Activated T-helper 1 cell treated with anti-CD3 and anti-CD28 coated beads, Interleukin-12 subunit alpha, Interleukin-12 subunit beta, Interleukin-2, Interleukin-4 antibody, amounts not matched to agents 30 ng/mL and 10 ng/mL and 1 ng/mL, durations not matched to agents 14 hours and 24 hours and 36 hours (primary cell): ENCODE data around the gene TTLL12. TPM values are rescaled to one million over a fixed set of nuclear protein-coding genes. Genes with fewer than 3 reads are reported as not detected.

Source experiments
- DNase-seq: peaks from one replicate; pipeline ENCODE4 v3.0.0; 2021; ENCODE audit warnings: low spot score
- H3K27ac Mint-ChIP-seq: one replicate; pipeline ENCODE4 v1.8.0; 2021; ENCODE audit warnings: mild to moderate bottlenecking, mixed read lengths
- H3K27me3 Mint-ChIP-seq: one replicate; pipeline ENCODE4 v1.8.0; 2022; ENCODE audit warnings: mild to moderate bottlenecking, moderate library complexity, mixed read lengths; ENCODE audit not compliant: insufficient read depth
- H3K36me3 Mint-ChIP-seq: one replicate; pipeline ENCODE4 v1.8.0; 2021; ENCODE audit warnings: low read depth, mixed read lengths
- H3K4me1 Mint-ChIP-seq: one replicate; pipeline ENCODE4 v1.8.0; 2021; ENCODE audit warnings: low read depth, mixed read lengths
- H3K4me3 Mint-ChIP-seq: one replicate; pipeline ENCODE4 v1.8.0; 2021; ENCODE audit warnings: mild to moderate bottlenecking, moderate library complexity, mixed read lengths
- H3K9me3 Mint-ChIP-seq: one replicate; pipeline ENCODE4 v1.8.0; 2021; ENCODE audit warnings: mixed read lengths
- intact Hi-C: fragments of 100-400 bp; cut with micrococcal nuclease; formaldehyde crosslinking; loops from one replicate; pipeline ENCODE4 v1.15.1; 2024
- total RNA-seq: library from RNA; stranded (reverse); gene quantifications from 2 replicates; pipeline ENCODE4 v1.2.3, GENCODE V29; 2022

The TTLL12 gene
- total RNA-seq, 1 donor from 2014 or later, result 105 TPM

- no peaks in the 10 kb centered on the region for H3K4me1 Mint-ChIP-seq
- H3K27ac Mint-ChIP-seq, result no peak overlapping the region
- H3K36me3 Mint-ChIP-seq, result no peaks in the 10 kb centered on the region
Observed at GRCh38 chr22:43202326-43202725, 15.4 kb upstream of the TTLL12 start.

GRCh38 chr22:43201486-43202219 is 14.7 kb upstream of the TTLL12 start:
- H3K27ac Mint-ChIP-seq, result no peak overlapping the region
- peaks cover 9% of the 10 kb centered on the region for H3K27me3 Mint-ChIP-seq
- intact Hi-C loops, result no loop called here
- no peaks in the 10 kb centered on the region for H3K9me3 Mint-ChIP-seq
- DNase-seq, result no peak
- H3K4me1 Mint-ChIP-seq, result no peaks in the 10 kb centered on the region
- no peak overlapping the region for H3K4me3 Mint-ChIP-seq
- H3K36me3 Mint-ChIP-seq, result no peaks in the 10 kb centered on the region

More at GRCh38 chr22:43202326-43202725, 15.4 kb upstream of the TTLL12 start:
- Mint-ChIP-seq H3K27me3 (peaks cover 5% of the 10 kb centered on the region), H3K4me3 (no peak overlapping the region), H3K9me3 (no peaks in the 10 kb centered on the region)
- no peak for DNase-seq
- intact Hi-C loops, result no loop called here

GRCh38 chr22:43200555-43200954 is 13.6 kb upstream of the TTLL12 start:
- H3K27me3 Mint-ChIP-seq, result peaks cover 9% of the 10 kb centered on the region
- DNase-seq, result no peak
- intact Hi-C loops, result no loop called here
- H3K27ac Mint-ChIP-seq, result no peak overlapping the region
- H3K4me3 Mint-ChIP-seq, result no peak overlapping the region
- H3K9me3 Mint-ChIP-seq, result no peaks in the 10 kb centered on the region
- H3K4me1 Mint-ChIP-seq, result no peaks in the 10 kb centered on the region
- no peaks in the 10 kb centered on the region for H3K36me3 Mint-ChIP-seq

GRCh38 chr22:43200031-43200430 is 13.1 kb upstream of the TTLL12 start:
- Mint-ChIP-seq H3K4me3 (no peak overlapping the region), H3K9me3 (no peaks in the 10 kb centered on the region), H3K36me3 (no peaks in the 10 kb centered on the region), H3K27me3 (peaks cover 9% of the 10 kb centered on the region), H3K4me1 (no peaks in the 10 kb centered on the region), H3K27ac (no peak overlapping the region)
- intact Hi-C loops, result no loop called here
- no peak for DNase-seq

- no peak overlapping the region for H3K27ac Mint-ChIP-seq
- no peaks in the 10 kb centered on the region for H3K36me3 Mint-ChIP-seq
- H3K9me3 Mint-ChIP-seq, result no peaks in the 10 kb centered on the region
- H3K27me3 Mint-ChIP-seq, result peaks cover 10% of the 10 kb centered on the region
- no peak for DNase-seq
- no peak overlapping the region for H3K4me3 Mint-ChIP-seq
- intact Hi-C loops, result no loop called here
- no peaks in the 10 kb centered on the region for H3K4me1 Mint-ChIP-seq
Observed at GRCh38 chr22:43199541-43199940, 12.6 kb upstream of the TTLL12 start.

- Mint-ChIP-seq H3K36me3 (no peaks in the 10 kb centered on the region), H3K27ac (no peak overlapping the region), H3K4me3 (no peak overlapping the region), H3K9me3 (no peaks in the 10 kb centered on the region), H3K4me1 (no peaks in the 10 kb centered on the region), H3K27me3 (peaks cover 14% of the 10 kb centered on the region)
- no peak for DNase-seq
- intact Hi-C loops, result no loop called here
Observed at GRCh38 chr22:43198936-43199335, 12.0 kb upstream of the TTLL12 start.

GRCh38 chr22:43198126-43198525 is 11.2 kb upstream of the TTLL12 start:
- Mint-ChIP-seq H3K4me1 (no peaks in the 10 kb centered on the region), H3K27ac (no peak overlapping the region), H3K27me3 (peaks cover 17% of the 10 kb centered on the region), H3K36me3 (no peaks in the 10 kb centered on the region), H3K9me3 (no peaks in the 10 kb centered on the region), H3K4me3 (no peak overlapping the region)
- intact Hi-C loops, result no loop called here
- DNase-seq, result no peak

GRCh38 chr22:43197271-43197941 is 10.5 kb upstream of the TTLL12 start:
- intact Hi-C loops, result no loop called here
- no peak overlapping the region for H3K4me3 Mint-ChIP-seq
- no peak overlapping the region for H3K27ac Mint-ChIP-seq
- H3K36me3 Mint-ChIP-seq, result no peaks in the 10 kb centered on the region
- DNase-seq, result no peak
- peaks cover 19% of the 10 kb centered on the region for H3K27me3 Mint-ChIP-seq
- no peaks in the 10 kb centered on the region for H3K9me3 Mint-ChIP-seq
- H3K4me1 Mint-ChIP-seq, result no peaks in the 10 kb centered on the region

- Mint-ChIP-seq H3K9me3 (peaks cover 5% of the 10 kb centered on the region), H3K27ac (no peak overlapping the region), H3K4me3 (no peak overlapping the region), H3K27me3 (peaks cover 18% of the 10 kb centered on the region), H3K4me1 (no peaks in the 10 kb centered on the region), H3K36me3 (no peaks in the 10 kb centered on the region)
- intact Hi-C loops, result no loop called here
- DNase-seq, result no peak
Observed at GRCh38 chr22:43191831-43192230, 4.9 kb upstream of the TTLL12 start.

GRCh38 chr22:43188829-43189545 is 2.1 kb upstream of the TTLL12 start:
- intact Hi-C loops, result loop anchor here (5.0 kb wide), 1 partner anchor 332 kb away; the partner anchor contains the start of gene ARFGAP3
- H3K4me3 Mint-ChIP-seq, result peak overlapping the region; percentile 48
- no peak for DNase-seq
- H3K4me1 Mint-ChIP-seq, result peaks cover 15% of the 10 kb centered on the region
- H3K9me3 Mint-ChIP-seq, result peaks cover 5% of the 10 kb centered on the region
- peaks cover 5% of the 10 kb centered on the region for H3K36me3 Mint-ChIP-seq
- peaks cover 12% of the 10 kb centered on the region for H3K27me3 Mint-ChIP-seq
- H3K27ac Mint-ChIP-seq, result peak overlapping the region; percentile 25

GRCh38 chr22:43187171-43188099 is 501 bp upstream of the TTLL12 start:
- Mint-ChIP-seq H3K4me3 (peak overlapping the region; percentile 81), H3K27ac (peak overlapping the region; percentile 92), H3K27me3 (peaks cover 6% of the 10 kb centered on the region), H3K4me1 (peaks cover 16% of the 10 kb centered on the region), H3K36me3 (peaks cover 5% of the 10 kb centered on the region), H3K9me3 (peaks cover 5% of the 10 kb centered on the region)
- intact Hi-C loops, result loop anchor here (1.0 to 5.0 kb wide), 6 partner anchors 35 to 1513 kb away; partner anchors contain the start of genes ARFGAP3, BIK, MCAT and TTLL1
- DNase-seq, result peak; percentile 98

GRCh38 chr22:43185860-43186261 is 1.1 kb downstream of the TTLL12 start:
- H3K27me3 Mint-ChIP-seq, result peaks cover 1% of the 10 kb centered on the region
- H3K9me3 Mint-ChIP-seq, result no peaks in the 10 kb centered on the region
- H3K4me1 Mint-ChIP-seq, result peaks cover 16% of the 10 kb centered on the region
- DNase-seq, result no peak
- peaks cover 5% of the 10 kb centered on the region for H3K36me3 Mint-ChIP-seq
- peak overlapping the region; percentile 34 for H3K27ac Mint-ChIP-seq
- intact Hi-C loops, result loop anchor here (2.0 to 5.0 kb wide), 4 partner anchors 43 to 1515 kb away; partner anchors contain the start of genes ARFGAP3, BIK and MCAT
- H3K4me3 Mint-ChIP-seq, result peak overlapping the region; percentile 85
